ENCODE data around the gene STX19. TPM values are rescaled to one million over a fixed set of nuclear protein-coding genes. Genes with fewer than 3 reads are reported as not detected.

Gene STX19
- total and polyA plus RNA-seq, 2 of the 13 experiments (the other 11 are each of a cell fraction or from before 2014, with no cell fraction given): not detected

GRCh38 chr3:93973131-93974126 lies 55.0 kb downstream of the STX19 start, which contains the start of gene PROS1 (continued):
- TF ChIP-seq ZNF264 (CRISPR knock-in tag; IDR thresholded peaks at IDR 0.05): no peak
- no peak for TF ChIP-seq PRPF4 (IDR thresholded peaks at IDR 0.05; ENCODE audit: low read depth, low read length, poor library complexity, severe bottlenecking)
- peak; percentile 56; the same call in 1 of the 2 replicates for TF ChIP-seq MIER3 (CRISPR knock-in tag; IDR thresholded peaks at IDR 0.05; ENCODE audit: borderline replicate concordance)
- TF ChIP-seq ZZZ3 (CRISPR knock-in tag; IDR thresholded peaks at IDR 0.05; ENCODE audit: borderline replicate concordance): no peak
- no peak for TF ChIP-seq ZNF20 (CRISPR knock-in tag; IDR thresholded peaks at IDR 0.05)
- TF ChIP-seq BHLHE40 (IDR thresholded peaks at IDR 0.05; ENCODE audit: low read length): no peak
- TF ChIP-seq ZBTB37 (CRISPR knock-in tag; IDR thresholded peaks at IDR 0.05): no peak
- peak; percentile 81; the same call in 1 of the 2 replicates for TF ChIP-seq ZNF547 (CRISPR knock-in tag; IDR thresholded peaks at IDR 0.05)
- TF ChIP-seq SIN3A (IDR thresholded peaks at IDR 0.05; ENCODE audit: borderline replicate concordance, low read depth, low read length): no peak; the same call in 1 of the 2 replicates
- TF ChIP-seq FIP1L1 (IDR thresholded peaks at IDR 0.05; ENCODE audit: borderline replicate concordance, insufficient read depth, low read depth, low read length): no peak
- no peak for TF ChIP-seq ATM (IDR thresholded peaks at IDR 0.05; ENCODE audit: borderline replicate concordance)
- TF ChIP-seq MAX (IDR thresholded peaks at IDR 0.05): peak; percentile 71
- TF ChIP-seq ZBTB7B (CRISPR knock-in tag; IDR thresholded peaks at IDR 0.05): peak; percentile 68; the same call in 1 of the 2 replicates
- TF ChIP-seq ZNF839 (CRISPR knock-in tag; IDR thresholded peaks at IDR 0.05; ENCODE audit: borderline replicate concordance): no peak
- TF ChIP-seq HHEX (CRISPR knock-in tag; IDR thresholded peaks at IDR 0.05): no peak
- TF ChIP-seq UBTF (CRISPR knock-in tag; IDR thresholded peaks at IDR 0.05): peak; percentile 97
- no peak for TF ChIP-seq CSRNP1 (CRISPR knock-in tag; IDR thresholded peaks at IDR 0.05)
- TF ChIP-seq GTF3A (CRISPR knock-in tag; conservative IDR thresholded peaks at IDR 0.05): no peak
- no peak for TF ChIP-seq U2AF1 (optimal IDR thresholded peaks at IDR 0.05; ENCODE audit: low read depth, low read length)
- no peak for TF ChIP-seq ZFP90 (CRISPR knock-in tag; IDR thresholded peaks at IDR 0.05; ENCODE audit: borderline replicate concordance)
- no peak for TF ChIP-seq ZNF713 (CRISPR knock-in tag; IDR thresholded peaks at IDR 0.05)
- TF ChIP-seq RFX5 (IDR thresholded peaks at IDR 0.05; ENCODE audit: low read depth, low read length): no peak
- TF ChIP-seq TEAD2 (CRISPR knock-in tag; IDR thresholded peaks at IDR 0.05): no peak
- peak; percentile 98 for TF ChIP-seq ETV6 (CRISPR knock-in tag; conservative IDR thresholded peaks at IDR 0.05)
- TF ChIP-seq NFKBIZ (CRISPR knock-in tag; IDR thresholded peaks at IDR 0.05): no peak
- no peak for TF ChIP-seq ZNF572 (CRISPR knock-in tag; IDR thresholded peaks at IDR 0.05)
